Measurements from ENCODE around the gene AQP2.

AQP2 gene

DNA sequence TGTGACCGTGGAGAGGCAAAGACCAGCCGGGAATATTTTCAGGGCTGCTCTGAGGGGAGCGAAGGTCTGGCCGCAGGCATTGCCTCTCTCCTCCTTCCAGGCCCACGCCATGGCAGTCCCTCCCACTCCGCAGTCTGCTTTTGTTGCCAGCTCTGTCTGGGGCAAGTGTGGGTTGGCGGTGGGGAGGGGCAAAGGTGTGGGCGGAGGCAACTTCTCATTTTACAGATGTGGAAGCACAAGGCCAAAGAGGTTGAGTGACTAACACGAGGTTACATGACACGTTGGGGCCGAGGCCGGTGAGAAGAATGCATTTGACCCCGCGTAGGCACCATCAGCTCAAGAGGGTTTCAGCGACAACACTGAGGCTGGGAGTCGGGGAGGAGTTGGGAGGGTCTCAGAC lies 40.7 kb upstream of the AQP2 start:
- H3K27me3 ChIP-seq (replicated peaks; ENCODE audit: control insufficient read depth, insufficient read depth, low read length) = no peaks in the 10 kb centered on the region; the same call in 1 of the 2 replicates
- TF ChIP-seq CTCF (IDR thresholded peaks at IDR 0.05; ENCODE audit: insufficient read depth, low read length, poor library complexity, severe bottlenecking) = no peak
- H3K36me3 ChIP-seq (ENCODE audit: control insufficient read depth, insufficient read depth, low read length) = no peaks in the 10 kb centered on the region
- H3K4me3 ChIP-seq (replicated peaks; ENCODE audit: low read depth, low read length) = no peak overlapping the region
- no peak for DNase-seq (ENCODE audit: extremely low read depth, insufficient read length)

GRCh38 chr12:49910331-49911212 lies 40.0 kb upstream of the AQP2 start:
- Histone ChIP-seq H3K36me3 (ENCODE audit: control insufficient read depth, insufficient read depth, low read length) (no peaks in the 10 kb centered on the region), H3K4me3 (replicated peaks; ENCODE audit: low read depth, low read length) (no peak overlapping the region), H3K27me3 (replicated peaks; ENCODE audit: control insufficient read depth, insufficient read depth, low read length) (no peaks in the 10 kb centered on the region; the same call in 1 of the 2 replicates)
- no peak for DNase-seq (ENCODE audit: extremely low read depth, insufficient read length)
- TF ChIP-seq CTCF (IDR thresholded peaks at IDR 0.05; ENCODE audit: insufficient read depth, low read length, poor library complexity, severe bottlenecking) = no peak

DNA sequence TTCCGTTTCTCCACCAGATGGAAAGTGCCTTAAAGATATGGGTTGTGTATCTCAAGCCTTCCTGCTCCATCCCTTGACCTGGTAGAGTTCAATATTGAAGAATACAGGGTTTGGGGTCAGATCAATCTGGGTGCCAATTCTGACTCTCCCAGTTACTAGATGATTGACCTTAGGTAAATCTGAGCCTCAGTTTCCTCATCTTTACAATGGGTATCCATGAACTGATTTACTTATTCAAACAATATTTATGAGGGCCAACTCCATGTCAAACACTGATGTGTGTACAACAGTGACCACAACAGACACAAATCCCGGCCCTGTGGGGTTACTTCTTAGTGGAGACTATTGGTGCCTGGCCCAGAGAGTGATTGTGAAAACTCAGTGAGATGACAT lies 39.3 kb upstream of the AQP2 start:
- H3K27me3 ChIP-seq (replicated peaks; ENCODE audit: control insufficient read depth, insufficient read depth, low read length) = no peaks in the 10 kb centered on the region; the same call in 1 of the 2 replicates
- no peak for DNase-seq (ENCODE audit: extremely low read depth, insufficient read length)
- no peak overlapping the region for H3K4me3 ChIP-seq (replicated peaks; ENCODE audit: low read depth, low read length)
- no peak for TF ChIP-seq CTCF (IDR thresholded peaks at IDR 0.05; ENCODE audit: insufficient read depth, low read length, poor library complexity, severe bottlenecking)
- H3K36me3 ChIP-seq (ENCODE audit: control insufficient read depth, insufficient read depth, low read length) = no peaks in the 10 kb centered on the region

- H3K4me3 ChIP-seq (replicated peaks; ENCODE audit: low read depth, low read length) = no peak overlapping the region
- no peak for DNase-seq (ENCODE audit: extremely low read depth, insufficient read length)
- H3K27me3 ChIP-seq (replicated peaks; ENCODE audit: control insufficient read depth, insufficient read depth, low read length) = no peaks in the 10 kb centered on the region; the same call in 1 of the 2 replicates
- no peaks in the 10 kb centered on the region for H3K36me3 ChIP-seq (ENCODE audit: control insufficient read depth, insufficient read depth, low read length)
- no peak for TF ChIP-seq CTCF (IDR thresholded peaks at IDR 0.05; ENCODE audit: insufficient read depth, low read length, poor library complexity, severe bottlenecking)
Observed at GRCh38 chr12:49912345-49913255, 37.9 kb upstream of the AQP2 start.

- H3K4me3 ChIP-seq (replicated peaks; ENCODE audit: low read depth, low read length) = no peak overlapping the region
- H3K27me3 ChIP-seq (replicated peaks; ENCODE audit: control insufficient read depth, insufficient read depth, low read length) = peaks cover 2% of the 10 kb centered on the region; the same call in 1 of the 2 replicates
- DNase-seq (ENCODE audit: extremely low read depth, insufficient read length) = no peak
- H3K36me3 ChIP-seq (ENCODE audit: control insufficient read depth, insufficient read depth, low read length) = no peaks in the 10 kb centered on the region
- TF ChIP-seq CTCF (IDR thresholded peaks at IDR 0.05; ENCODE audit: insufficient read depth, low read length, poor library complexity, severe bottlenecking) = no peak
Observed at GRCh38 chr12:49916129-49916919, 34.2 kb upstream of the AQP2 start.

Measured in GM06990 (cell line).